Fibroblast of skin of right quadriceps (primary cell): ENCODE results near the gene TRMT11.
A peak's percentile ranks its signal among the peaks of the same experiment; 100 is the strongest.
"Not testable (repeated sequence)": the region's sequence is repeated elsewhere in the genome, so short reads cannot be mapped to it uniquely, and the experiment has no call there.

Source experiments
- DNase-seq: peaks from one replicate; pipeline ENCODE4 v3.0.0-alpha.2; 2013

TRMT11 gene

GRCh38 chr6:126048635-126049034 lies 62.3 kb downstream of the TRMT11 start:
- DNase-seq, result no peak

DNA sequence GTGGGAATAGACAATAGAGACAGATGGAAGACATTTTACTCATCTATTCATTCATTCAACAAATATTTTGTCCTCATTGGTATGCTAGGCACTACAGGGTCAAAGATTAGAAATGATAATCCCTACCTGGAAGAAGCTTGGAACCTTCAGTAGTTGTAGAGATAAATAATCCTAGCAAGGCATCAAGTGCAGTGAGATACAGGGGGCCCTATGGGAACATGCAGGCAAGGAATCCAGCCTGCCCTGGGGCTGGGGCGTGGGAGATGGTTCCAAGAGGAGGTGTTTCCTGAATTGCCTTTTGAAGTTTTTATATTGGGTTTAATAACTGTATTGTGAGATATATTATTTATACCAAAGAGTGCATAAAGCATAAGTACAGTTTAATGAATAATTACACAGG lies 64.5 kb downstream of the TRMT11 start:
- no peak for DNase-seq

- no peak for DNase-seq
These were observed 65.5 kb downstream of the TRMT11 start for GRCh38 chr6:126051791-126052190.

DNA sequence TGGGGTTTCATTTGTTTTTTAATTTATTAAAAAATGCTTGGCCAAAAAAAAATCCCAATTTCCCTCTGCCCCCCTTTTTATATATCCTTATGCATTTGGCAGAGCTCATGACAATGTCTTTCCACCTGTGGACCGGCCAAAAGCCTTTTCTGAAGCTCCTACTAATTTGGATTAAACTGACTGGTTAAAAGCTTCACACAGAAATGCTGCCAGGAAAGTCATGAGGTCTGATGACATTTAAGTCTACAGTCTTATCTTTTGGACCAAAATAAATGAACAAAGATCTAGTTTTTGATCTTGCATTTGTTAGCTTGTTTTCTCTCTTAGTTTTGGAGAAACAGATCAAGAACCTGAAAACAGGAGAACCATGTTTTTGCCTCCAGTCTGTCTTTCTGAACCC lies 66.1 kb downstream of the TRMT11 start:
- DNase-seq, result no peak

DNA sequence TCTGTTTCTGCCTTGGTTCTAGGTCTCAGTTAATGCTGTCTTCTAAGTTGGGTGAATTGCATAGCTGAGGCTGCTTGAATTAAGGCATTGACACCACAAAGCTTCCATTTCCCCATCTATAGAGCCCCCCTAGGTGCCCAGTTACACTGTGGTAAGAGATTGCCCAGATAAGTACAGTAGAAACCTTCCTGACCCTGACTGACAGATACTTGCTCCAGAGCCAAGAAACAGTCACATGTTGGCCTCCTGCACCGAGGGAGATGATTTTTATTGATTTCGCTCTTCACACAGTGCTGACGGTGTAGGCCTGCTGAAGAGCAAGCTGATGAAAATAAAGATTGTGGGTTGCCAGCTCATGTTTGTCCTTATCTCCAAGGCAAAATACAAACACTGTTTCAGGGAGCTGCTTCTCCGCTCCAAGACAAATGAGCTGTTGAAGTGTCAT lies 67.9 kb downstream of the TRMT11 start:
- peak; percentile 47 for DNase-seq

DNA sequence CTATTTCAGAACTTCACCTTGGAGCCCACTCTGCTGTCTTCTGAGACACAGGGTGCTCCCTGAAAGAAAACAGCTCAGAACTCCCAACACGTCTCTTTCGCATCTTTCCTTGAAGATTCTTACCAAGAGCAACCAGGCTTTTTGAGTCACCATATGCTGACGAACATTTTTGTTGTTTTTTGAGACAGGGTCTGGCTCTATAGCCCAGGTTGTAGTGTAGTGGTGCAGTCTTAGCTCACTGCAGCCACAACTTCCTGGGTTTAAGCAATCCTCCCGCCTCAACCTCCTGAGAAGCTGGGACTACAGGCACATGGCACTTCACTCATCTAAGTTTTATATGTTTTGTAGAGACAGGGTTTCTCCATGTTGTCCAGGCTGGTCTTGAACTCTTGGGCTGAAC lies 68.5 kb downstream of the TRMT11 start:
- DNase-seq, result no peak

DNA sequence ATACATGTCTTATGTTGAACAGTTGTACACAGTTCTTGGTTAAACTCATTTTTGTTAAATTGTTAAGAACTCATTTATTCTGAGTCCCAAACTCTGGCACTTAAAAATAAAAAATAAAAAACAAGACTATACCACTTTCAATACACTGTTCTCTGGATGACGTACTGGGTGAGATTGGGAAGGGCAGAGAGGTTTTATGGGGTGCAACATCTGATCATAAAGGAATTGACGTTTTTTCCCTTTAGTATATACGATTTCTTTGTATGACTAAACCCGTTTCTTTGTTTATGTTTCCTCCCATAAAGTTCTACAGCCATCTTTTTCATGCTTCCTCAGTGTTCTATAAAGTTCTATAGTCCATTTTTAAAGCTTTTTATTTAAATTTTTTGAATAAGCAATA lies 69.1 kb downstream of the TRMT11 start:
- no peak for DNase-seq

DNA sequence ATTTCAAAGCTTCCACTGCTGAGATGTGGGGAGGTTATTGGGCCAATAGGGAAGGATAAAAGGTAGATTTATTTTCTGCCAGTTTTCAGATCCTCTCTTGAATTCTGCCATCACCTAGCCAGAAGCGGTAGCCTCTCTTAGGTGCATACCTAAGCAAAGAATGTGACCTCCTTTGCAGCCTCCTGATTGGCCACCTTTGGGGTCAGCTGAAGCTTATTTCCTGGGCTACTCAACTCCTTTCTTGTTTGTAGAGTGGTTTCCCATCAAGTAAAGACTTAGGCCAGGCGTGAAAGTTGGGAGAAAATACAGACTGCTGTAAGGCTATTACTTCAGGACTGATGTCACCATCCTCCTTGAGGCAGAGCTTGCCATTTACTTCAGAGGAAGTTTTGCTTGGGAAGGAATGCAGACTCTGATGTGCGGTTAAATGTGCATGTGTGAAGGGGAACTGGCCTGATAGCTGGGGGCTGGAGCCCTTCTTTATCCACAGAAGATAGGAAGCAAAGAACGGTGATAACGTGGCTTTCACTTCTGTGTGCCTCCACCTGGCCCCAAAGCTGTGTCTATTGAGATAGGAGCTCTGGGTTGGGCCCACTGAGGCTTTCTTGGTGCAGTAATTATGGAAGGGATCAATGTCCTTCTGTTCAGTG lies 70.1 kb downstream of the TRMT11 start:
- no peak for DNase-seq

DNA sequence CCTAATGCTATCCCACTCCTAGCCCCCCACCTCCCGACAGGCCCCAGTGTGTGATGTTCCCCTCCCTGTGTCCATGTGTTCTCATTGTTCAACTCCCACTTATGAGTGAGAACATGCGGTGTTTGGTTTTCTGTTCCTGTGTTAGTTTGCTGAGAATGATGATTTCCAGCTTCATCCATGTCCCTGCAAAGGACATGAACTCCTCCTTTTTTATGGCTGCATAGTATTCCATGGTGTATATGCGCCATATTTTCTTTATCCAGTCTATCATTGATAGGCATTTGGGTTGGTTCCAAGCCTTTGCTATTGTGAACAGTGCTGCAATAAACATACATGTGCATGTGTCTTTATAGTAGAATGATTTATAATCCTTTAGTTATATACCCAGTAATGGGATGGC lies 71.7 kb downstream of the TRMT11 start:
- DNase-seq, result not testable (repeated sequence)

DNA sequence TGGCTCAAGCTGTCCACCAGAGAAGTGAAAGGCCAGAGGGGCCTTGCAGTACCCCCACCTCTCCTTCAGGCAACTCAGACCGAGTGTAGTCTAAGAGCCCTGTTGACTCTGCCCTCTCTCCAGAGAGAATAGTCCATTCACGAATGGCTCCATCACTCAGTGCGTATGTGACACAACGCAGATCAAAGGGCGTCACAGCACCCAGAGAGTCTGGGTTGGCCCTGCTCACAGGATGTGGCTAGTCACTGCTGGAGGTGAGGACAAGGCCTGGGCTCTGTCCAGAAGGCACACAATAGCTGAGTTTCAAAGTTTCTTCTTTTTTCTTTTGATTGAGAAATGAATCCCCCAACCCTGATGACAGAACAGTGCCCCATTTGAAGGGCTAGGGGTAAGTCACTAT lies 74.1 kb downstream of the TRMT11 start:
- no peak for DNase-seq

DNA sequence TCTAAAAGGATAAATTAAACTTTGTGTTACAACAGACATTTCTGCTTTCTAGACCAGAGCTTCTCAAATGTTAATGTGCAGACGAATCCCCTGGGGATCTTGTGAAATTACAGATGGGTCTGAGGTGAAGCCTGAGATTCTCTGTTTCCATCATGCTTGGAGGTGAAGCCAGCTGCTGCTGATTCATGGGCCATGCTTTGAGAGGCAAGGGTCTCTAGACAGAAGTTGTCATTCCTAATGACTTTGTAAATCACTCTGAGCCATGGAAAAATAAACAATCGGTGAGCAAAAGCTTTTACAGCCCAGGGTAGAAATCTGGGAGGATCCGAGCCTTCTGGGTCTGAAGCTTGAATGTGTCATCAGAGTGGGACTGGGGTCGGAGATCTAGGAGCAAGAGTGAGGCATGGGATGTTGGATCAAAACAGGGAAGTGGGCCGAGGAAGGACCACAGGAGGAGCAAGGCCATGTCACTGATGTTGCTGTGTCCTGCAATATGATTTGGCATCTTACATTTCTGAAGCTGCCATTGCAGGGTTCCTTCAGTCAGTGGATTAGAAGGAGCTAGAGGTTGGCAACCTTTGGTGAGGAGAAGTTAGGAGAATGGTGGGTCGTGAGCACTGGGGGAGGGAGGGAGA lies 77.3 kb downstream of the TRMT11 start:
- DNase-seq, result peak; percentile 72

GRCh38 chr6:126064257-126064747 lies 78.0 kb downstream of the TRMT11 start:
- DNase-seq, result no peak

DNA sequence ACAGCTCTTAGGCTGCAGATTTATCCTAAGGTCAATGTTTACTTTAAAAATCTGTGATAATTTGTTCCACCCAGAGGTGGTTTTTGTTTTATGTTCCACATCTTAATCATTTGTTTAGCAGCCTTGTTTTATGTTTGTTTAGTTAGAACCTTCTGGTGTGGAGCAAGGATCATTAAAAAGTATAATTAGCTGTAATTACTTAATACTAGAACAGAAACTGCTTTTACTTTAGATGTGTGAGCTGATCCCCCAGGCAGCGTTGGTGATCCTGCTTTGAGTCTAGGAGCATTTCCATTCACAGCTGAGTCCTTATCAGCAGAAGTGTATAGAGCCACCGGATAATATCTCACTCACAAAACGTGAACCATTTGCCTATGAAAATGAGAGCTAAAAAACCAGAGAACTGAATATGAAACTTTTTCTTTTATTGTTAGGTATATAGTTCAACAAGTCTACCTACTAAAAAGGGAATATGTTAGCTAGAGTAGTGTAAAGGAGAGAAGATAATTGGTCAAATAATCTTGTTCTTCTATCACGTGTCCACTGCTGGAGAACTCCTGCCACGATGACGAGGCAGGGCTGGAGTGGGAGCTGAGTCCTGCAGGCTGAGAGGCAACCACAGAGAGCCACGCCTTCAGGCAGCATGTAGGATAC lies 78.5 kb downstream of the TRMT11 start:
- no peak for DNase-seq

GRCh38 chr6:126066053-126067048 lies 80.0 kb downstream of the TRMT11 start:
- DNase-seq, result no peak

GRCh38 chr6:126067073-126067472 lies 80.7 kb downstream of the TRMT11 start:
- no peak for DNase-seq

- DNase-seq, result no peak
These were observed 83.1 kb downstream of the TRMT11 start for GRCh38 chr6:126069449-126069848.

- DNase-seq, result peak; percentile 32
These were observed 84.8 kb downstream of the TRMT11 start for GRCh38 chr6:126071000-126071647.

DNA sequence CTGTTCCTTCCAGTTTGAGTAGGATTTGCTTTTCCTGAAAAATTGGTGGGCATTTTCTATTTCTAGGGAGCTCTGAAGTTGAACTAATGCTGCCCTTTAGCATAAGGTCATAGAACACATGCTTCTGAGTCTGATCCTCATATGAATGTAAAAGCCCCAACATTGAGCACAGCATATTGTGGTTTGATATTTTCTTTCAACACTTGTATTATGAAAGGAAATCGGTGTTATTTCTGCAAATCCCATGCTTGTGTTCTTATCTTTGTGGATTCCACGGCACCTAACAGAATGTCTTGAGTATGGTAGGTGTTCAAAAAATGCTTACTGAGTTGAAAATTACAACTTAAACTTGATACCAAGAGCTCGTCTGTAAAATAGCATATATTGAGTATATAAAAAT lies 85.8 kb downstream of the TRMT11 start:
- no peak for DNase-seq

DNA sequence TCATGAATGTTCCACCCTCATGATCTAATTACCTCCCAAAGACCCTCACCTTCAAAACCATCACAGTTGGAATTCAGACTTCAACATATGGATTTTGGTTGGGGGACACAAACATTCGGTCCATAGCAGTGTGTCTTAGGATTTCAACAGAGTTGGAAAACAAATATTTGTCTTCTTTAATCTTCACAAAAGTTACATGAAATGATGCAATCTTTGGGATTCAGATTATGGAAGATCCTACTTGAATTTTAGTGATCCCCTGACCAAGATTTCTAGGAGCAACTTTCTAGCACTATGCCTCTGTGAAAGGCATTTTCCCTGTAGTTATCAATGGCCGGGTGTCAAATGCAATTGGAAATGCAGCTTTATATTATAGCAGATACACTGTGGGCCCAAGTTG lies 86.5 kb downstream of the TRMT11 start:
- no peak for DNase-seq

- no peak for DNase-seq
These were observed 89.2 kb downstream of the TRMT11 start for GRCh38 chr6:126075335-126076071.

DNA sequence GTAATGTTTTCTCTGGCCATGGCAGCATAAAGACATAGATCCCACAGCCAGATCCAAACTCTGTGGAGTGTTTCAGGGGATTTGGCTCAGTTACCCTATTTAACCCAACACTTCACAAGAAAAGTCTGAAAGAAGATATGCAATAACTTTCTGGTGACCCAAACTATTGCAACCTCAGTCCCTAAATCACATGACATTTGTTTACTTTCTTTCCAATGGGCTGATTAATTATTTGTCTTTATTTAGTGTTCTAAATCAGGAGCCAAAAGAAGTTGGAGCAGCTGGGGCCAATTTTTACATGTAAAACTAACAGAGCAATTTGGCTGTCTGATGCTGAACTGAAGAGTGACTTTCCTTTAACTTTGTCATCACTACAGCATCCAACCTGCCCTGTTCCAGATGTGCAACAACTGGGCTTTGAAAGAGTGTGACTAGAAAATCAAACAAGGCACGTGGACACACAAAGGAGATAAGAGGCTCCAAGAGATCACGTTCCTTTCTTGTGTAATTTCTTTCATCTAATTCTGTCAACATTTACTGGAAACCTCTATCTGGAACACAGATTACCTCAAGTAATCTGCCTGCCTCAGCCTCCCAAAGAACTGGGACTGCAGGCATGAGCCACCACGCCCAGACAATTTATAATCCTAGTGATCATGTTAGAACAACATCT lies 90.8 kb downstream of the TRMT11 start:
- peak; percentile 2 for DNase-seq
